ENCODE data around the gene CABCOCO1.
A peak's percentile ranks its signal among the peaks of the same experiment; 100 is the strongest.

Gene CABCOCO1

GRCh38 chr10:61786728-61787127 lies 124.0 kb downstream of the CABCOCO1 start:
- CTCF ChIA-PET: no interaction called here
- no peak overlapping the region for H3K4me3 ChIP-seq (ENCODE audit: low read depth, low read length)
- POLR2A ChIA-PET: no interaction called here
- DNase-seq (ENCODE audit: low read depth, low spot score): peak; percentile 34
- TF ChIP-seq CTCF (IDR thresholded peaks at IDR 0.05; ENCODE audit: insufficient read depth, low read length, missing control alignments): no peak

GRCh38 chr10:61787170-61787569 lies 124.4 kb downstream of the CABCOCO1 start:
- CTCF ChIA-PET: interaction anchor here (1.4 kb wide), 2 partner anchors 36 to 104 kb away, joined by 3 read pairs; no protein-coding TSS in a partner anchor
- DNase-seq (ENCODE audit: low read depth, low spot score): no peak
- no peak for TF ChIP-seq CTCF (IDR thresholded peaks at IDR 0.05; ENCODE audit: insufficient read depth, low read length, missing control alignments)
- H3K4me3 ChIP-seq (ENCODE audit: low read depth, low read length): no peak overlapping the region
- POLR2A ChIA-PET: no interaction called here

GRCh38 chr10:61789031-61789430 lies 126.3 kb downstream of the CABCOCO1 start:
- POLR2A ChIA-PET: no interaction called here
- DNase-seq (ENCODE audit: low read depth, low spot score): no peak
- no peak overlapping the region for H3K4me3 ChIP-seq (ENCODE audit: low read depth, low read length)
- CTCF ChIA-PET: no interaction called here
- TF ChIP-seq CTCF (IDR thresholded peaks at IDR 0.05; ENCODE audit: insufficient read depth, low read length, missing control alignments): no peak

GRCh38 chr10:61791216-61791615 lies 128.5 kb downstream of the CABCOCO1 start:
- peak; percentile 79 for DNase-seq (ENCODE audit: low read depth, low spot score)
- no peak for TF ChIP-seq CTCF (IDR thresholded peaks at IDR 0.05; ENCODE audit: insufficient read depth, low read length, missing control alignments)
- no peak overlapping the region for H3K4me3 ChIP-seq (ENCODE audit: low read depth, low read length)
- CTCF ChIA-PET: interaction anchor here (1.2 kb wide), 1 partner anchor 520 kb away, joined by 4 read pairs; no protein-coding TSS in a partner anchor
- POLR2A ChIA-PET: no interaction called here

- no peak overlapping the region for H3K4me3 ChIP-seq (ENCODE audit: low read depth, low read length)
- ChIA-PET POLR2A (no interaction called here), CTCF (no interaction called here)
- DNase-seq (ENCODE audit: low read depth, low spot score): no peak
- no peak for TF ChIP-seq CTCF (IDR thresholded peaks at IDR 0.05; ENCODE audit: insufficient read depth, low read length, missing control alignments)
These were observed 129.5 kb downstream of the CABCOCO1 start for GRCh38 chr10:61792097-61792716.

GRCh38 chr10:61792921-61793320 lies 130.2 kb downstream of the CABCOCO1 start:
- ChIA-PET POLR2A (no interaction called here), CTCF (no interaction called here)
- no peak for DNase-seq (ENCODE audit: low read depth, low spot score)
- no peak overlapping the region for H3K4me3 ChIP-seq (ENCODE audit: low read depth, low read length)
- TF ChIP-seq CTCF (IDR thresholded peaks at IDR 0.05; ENCODE audit: insufficient read depth, low read length, missing control alignments): no peak
